HG03097 (cell line): ENCODE data around the gene UBTD2.
"Not testable (repeated sequence)": the region's sequence is repeated elsewhere in the genome, so short reads cannot be mapped to it uniquely, and the experiment has no call there.

Source experiments
- ATAC-seq: cut with Tn5 transposase; IDR thresholded peaks from one replicate; pipeline ENCODE4 v1.9.1; 2021; ENCODE audit not compliant: unreplicated experiment, low FRiP score

The UBTD2 gene

DNA sequence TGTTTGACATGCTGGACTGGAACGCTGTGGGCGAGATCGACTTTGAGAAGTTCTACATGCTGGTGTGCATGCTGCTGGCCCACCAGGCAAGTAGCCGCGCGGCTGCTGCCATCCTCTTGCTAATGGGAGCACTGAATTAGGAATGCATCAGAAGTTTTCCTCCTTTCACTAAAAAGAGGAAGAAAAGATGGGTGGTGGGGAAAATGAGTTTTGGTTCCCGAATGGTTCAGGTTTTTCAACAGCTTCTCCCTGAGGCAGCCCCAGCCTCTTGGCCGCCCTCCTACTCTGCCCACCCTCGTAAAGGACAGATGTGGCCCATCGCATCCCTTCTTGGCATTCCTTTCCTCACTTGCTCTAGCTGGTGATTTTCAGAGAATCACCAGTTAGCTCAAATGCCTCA lies 84.1 kb downstream of the UBTD2 start:
- no peak for ATAC-seq

DNA sequence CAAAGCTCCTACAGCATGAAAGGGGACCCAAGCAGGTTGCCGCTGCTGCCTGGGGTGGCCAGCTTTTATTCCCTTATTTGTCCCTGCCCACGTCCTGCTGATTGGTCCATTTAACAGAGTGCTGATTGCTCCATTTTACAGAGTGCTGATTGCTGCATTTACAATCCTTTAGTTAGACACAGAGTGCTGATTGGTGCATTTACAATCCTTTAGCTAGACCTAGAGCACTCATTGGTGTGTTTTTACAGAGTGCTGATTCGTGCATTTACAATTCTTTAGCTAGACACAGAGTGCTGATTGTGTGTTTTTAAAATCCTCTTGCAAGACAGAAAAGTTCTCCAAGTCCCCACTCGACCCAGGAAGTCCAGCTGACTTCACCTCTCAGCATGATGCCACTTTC lies 85.8 kb downstream of the UBTD2 start:
- ATAC-seq, result not testable (repeated sequence)

DNA sequence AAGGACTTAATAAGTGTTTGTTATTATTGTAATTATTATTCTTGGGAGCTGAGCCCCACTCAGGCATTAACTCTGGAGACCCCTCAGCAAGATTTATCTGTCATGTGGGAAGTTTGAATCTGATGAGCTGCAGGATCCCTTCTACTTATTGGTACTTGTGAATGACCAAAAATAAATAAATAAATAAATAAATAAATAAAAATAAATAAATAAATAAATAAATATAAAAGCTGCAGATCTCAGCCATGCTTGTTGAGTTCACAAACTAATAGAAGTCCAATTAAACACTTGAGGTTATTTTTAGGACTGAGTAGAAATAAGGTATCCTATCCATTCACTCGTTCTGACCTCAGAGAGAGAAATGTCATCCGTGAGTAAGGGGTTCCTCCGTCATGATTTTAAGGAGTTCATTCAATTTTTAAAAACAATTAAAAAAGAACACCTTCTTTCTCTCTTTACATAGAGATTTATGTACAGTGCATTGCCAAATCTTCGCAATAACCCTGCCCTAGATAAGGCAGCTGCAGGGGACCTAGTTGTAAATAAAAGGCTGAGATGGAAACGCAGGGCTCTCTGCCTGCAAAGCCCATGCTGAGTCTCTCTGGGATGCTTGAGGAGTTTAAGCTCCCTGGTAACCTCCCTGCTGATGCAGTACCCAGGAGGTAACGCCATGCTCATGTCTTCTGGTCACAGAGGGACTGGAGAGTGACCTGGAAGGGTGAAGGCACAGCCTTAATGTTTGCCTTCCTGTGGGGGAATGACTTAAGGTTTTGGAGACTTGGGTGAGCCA lies 88.4 kb downstream of the UBTD2 start:
- ATAC-seq, result no peak

DNA sequence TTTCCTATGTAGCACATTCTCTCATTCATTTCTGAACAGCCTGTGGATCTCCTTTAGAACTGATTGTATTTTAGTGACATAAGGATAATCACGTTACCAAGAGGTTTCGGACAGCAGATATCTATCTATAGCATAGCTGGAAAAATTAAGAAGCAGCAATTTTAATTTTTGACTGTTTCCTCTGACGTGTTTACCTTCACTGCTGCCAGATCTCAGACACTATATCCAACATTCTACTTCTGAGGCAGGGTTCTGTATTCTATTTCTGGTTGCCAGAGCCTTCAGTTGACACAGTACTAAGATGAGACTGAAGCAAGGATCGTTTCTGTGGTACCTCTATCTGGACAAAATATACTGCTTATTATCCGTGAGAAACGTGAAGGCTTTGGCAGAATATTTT lies 89.7 kb downstream of the UBTD2 start, which contains the start of gene EFCAB9:
TSS of gene EFCAB9 (plus strand) at position 301 of the 400 bp plus-strand sequence. CDS start at position 302, 1 bp downstream.
- ATAC-seq, result no peak

DNA sequence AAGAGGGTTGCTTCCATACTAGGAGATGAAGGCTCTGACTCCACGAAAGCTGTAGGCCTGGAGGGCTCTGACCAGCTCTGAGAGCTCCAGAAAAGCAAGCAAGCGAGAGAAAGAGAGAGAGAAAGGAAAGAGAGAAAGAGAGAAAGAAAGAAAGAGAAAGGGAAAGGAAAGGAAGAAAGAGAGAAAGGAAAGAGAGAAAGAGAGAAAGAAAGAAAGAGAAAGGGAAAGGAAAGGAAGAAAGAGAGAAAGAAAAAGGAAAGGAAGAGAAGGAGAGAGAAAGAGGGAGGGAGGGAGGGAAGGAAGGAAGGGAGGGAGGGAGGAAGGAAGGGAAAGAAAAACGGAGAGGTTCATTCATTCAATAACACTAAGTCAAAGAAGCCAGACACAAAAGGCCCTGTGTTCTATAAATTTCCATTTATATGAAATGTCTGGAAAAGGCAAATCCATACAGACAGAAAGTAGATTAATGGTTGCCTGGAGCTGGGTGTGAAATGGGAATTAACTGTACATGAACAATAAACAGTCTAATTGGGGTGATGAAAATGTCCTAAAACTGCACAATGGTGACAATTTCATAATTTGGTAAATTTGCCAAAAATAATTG lies 93.8 kb downstream of the UBTD2 start:
- ATAC-seq, result no peak

DNA sequence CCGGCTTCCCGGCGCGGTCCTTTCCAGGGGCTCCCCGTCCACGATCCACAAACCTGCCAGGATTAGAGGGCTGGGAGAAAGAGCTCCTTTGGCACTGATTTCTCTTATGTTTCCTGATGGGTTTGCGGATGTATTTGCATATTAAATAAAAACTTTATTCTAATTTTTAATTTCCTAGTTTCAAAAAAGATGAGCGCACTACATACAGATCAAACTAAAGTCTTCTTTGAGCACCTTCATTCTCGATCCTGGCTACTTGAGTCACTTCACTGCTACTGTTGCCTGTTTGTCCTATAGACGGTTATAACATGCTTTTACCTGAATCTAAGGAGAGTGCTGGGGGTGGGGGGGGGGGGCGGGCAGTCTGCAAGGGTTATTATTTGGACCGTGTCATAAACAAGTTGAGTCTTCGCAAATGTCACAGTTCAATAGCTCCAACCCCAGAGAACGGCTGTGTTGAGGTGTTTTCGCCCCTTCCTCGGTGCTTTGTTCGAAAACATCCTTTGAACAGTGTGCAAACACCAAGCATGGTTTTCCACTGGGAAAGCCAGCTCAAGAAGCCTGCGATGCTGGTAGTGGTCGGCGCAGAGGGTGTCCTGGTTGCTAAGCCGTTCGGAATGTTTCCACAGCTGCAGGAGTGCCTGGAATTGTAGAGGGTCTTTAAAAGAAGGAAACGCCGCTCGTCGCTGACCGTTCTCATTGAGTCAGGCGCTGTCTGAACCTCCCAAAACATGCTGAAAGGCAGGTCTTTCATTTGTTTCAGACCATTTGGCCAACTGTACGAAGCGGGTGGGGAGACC lies 94.5 kb downstream of the UBTD2 start:
- no peak for ATAC-seq

DNA sequence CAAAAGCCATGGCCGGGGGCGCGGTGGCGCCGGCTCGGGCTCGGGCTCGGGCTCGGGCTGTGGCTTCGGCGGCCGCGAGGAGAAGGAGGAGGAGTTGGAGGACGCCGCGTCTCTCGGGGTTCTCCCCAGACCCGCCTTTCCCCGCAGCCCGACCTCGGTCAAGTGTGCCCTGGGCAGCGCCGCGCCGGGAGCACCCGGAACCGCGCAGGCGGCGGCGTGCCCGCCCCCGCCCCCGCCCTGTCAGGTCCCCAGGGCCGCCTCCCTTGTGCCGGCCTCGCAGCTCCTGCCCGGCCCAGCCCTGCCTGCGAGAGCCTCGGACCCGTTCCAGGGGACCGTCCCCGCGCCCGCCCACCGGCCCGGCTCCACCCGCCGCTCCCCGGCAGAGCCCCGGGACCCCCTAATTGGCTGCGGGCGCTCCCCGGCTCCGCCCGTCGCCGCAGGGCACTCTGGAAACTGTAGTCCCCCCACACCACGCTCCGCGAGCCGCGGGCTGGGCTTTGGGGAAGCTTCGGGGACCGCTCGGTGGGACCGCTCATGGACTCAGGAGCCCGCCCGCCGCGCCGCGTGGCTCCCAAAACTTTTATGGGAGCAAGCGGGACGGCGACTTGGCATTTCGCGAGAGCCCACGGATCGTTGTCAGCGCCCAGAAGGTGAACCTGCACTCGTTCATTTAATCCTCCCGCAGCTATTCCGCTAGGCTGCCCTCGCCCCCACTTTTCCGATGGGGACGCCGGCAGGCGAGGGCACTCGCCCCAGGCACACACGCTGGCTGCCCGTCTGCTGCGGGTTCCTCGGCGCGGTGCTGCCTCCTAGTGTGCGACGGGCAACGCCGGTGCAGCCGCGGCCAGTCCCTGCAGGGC lies 95.3 kb downstream of the UBTD2 start, which contains the start of gene STK10:
TSS of gene STK10 (minus strand) at position 192 of the 860 bp plus-strand sequence. CDS start at position 10, 182 bp downstream.
- ATAC-seq, result peak; percentile 71

DNA sequence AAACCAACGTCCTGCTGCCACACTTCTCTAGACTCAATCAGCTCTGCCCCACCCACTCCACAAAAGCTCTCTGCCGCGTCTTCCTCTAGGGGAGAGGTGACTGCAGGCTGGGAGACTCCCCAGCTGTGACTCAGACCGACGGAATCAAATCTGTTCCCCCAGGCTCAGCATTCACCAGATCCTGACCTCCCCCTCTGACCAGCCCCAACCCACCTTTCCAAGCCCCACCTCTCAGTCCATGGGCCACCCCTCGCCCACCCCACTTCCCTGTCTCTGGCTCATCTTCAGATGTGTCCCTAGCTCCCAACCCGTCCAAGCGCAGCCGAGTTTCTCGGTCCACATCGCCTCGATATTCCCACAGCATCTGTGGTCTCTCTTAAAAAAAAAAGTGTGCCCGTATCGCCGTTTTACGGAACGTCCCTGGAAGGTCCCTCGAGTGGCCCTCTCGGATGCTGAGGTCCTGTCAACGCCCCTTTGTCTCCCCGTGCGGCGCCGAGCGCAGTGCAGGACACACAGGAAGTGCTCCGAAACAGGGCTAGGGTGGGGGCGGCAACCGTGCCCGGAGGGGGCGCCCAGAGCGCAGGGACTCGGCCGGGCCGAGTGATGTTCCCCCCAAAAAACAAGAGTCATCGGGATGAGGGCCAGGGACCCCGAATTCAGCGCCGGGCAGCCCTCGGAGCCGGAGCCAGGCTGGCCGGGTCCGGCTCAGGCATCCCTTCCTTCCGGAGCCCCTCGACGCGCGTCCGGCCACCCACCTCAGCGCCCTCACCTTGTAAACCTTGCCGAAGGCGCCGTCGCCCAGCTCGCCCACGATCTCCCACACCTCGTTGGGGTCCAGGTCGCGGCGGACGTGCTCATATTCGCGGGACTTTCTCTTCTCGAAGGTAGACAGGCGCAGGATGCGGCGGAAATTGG lies 96.2 kb downstream of the UBTD2 start:
- peak; percentile 3 for ATAC-seq

DNA sequence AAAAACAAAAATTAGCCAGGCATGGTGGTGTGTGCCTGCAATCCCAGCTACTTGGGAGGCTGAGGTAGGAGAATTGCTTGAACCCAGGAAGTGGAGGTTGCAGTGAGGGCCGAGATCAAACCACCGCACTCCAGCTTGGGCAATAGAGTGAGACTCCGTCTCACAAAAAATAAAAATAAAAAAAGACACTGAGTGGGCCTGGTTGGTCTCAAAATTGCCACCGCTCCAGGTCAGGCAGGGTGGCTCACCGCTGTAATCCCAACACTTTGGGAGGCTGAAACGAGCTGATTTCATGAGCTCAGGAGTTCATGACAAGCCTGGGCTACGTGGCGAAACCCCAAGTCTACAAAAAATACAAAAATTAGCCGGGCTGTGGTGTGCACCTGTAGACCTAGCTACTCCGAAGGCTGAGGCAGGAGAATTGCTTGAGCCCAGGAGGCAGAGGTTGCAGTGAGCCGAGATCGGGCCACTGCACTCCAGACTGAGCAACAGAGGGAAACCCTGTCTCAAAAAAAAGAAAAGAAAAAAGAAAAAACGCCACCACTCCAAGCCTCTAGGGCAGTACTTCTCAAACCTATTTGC lies 97.4 kb downstream of the UBTD2 start:
- no peak for ATAC-seq

DNA sequence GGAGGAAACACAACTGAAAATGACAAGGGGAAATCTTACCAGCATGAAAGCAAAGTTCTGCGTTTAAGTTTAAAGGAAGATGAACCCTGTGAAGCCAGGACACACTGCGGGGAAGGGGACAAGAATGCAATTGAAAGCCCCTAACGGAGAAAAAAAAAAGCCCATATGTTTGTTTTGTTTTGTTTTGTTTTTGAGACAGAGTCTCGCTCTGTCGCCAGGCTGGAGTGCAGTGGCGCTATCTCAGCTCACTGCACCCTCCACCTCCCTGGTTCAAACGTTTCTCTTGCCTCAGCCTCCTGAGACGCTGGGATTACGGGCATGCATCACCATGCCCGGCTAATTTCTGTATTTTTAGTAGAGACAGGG lies 98.5 kb downstream of the UBTD2 start:
- no peak for ATAC-seq

DNA sequence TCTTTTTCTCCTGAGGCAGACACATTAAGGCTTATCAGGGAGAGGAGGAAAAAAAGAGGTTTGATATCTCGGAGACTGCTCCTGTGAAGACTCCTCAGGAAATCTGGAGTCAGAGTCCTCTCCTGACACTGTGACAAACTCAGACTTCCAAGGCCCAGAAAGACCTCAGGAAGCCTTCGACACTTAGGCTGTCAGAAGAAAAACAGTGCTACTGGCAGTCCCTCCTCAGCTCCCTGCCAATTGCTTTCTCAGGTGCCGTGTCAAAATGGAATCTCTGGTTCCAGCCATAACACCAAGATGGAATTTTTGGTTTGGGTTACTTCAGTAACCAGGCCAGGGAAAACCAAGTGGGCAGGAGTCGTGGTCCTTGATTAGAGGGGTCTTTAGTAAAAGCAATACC lies 99.7 kb downstream of the UBTD2 start:
- no peak for ATAC-seq

DNA sequence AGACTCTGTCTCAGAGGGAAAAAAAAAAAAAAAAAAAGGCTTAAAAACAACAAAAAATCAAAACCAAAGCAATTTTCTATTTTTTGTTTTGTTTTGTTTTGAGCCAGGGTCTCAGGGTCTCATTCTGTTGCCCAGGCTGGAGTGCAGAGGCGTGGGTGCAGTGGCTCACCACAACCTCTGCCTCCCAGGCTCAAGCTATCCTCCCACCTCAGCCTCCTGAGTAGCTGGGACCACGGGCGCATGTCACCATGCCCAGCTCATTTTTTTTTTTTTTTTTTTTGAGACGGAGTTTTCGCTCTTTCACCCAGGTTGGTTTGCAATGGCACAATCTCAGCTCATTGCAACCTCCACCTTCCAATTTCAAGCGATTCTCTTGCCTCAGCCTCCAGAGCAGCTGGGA lies 101.3 kb downstream of the UBTD2 start:
- no peak for ATAC-seq

DNA sequence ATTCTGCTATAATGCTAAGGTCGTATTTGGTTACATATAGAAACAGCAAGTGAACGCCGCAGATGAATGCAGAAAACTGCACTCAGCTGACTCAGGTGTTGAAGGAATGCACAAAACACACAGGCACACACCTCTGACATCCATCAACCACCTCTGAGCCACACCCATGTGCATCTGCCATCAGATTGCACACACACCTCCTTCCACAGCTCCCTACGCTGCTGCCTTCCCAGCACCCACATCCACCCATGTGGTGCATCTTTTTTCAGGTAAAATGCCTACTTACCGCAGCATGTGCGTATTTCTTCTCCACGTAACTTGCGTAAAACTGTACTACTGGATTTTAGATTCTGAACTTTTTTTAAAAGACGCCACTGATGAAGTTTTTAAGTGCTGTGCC lies 102.6 kb downstream of the UBTD2 start:
- ATAC-seq, result no peak

DNA sequence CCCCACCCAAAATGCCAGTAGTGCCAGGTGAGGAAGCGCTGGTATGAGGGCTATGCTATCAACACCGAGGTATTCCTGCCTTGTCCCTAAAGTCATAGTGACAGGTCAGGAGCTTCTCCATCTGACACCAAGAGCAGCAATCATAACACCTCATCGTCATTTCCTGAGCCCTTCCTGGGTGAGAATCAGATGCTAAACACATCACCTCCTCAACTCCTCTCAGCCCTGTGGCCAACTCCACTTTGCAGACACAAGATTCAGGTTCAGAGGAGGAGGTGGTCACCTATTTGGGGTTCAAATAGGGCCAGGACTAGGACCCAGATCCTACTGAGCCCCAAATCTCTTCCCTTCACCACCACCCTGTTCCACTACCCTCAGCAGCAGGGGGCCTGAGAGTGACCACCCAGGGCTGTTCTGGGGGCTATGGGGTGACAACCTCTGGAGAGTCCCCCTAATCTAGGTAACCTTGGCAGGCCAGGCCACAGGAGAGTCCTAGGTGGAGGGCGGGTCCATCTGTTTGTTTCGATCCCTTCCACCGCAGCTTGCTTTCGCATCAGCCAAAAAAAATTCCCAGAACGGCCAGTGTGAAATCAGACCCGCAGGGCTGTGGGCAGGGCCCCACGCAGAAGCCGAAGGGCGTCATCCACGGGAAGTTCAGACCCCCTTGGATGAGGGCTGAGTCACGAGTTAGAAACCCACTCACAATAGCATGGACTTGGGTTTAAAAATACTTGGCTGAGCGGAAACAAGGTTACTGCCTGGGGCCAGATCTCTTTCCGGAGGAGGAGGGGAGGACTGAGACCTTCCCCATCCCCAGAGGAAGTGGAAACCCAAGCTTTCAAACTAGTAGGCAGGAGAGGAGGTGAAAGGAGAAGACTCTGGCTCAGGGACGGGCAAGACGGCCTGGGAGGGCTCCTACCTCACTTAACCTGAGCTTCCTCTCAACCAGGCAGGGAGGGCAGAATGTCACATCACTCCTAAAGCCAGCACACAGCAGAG lies 104.3 kb downstream of the UBTD2 start:
- ATAC-seq, result peak; percentile 33

DNA sequence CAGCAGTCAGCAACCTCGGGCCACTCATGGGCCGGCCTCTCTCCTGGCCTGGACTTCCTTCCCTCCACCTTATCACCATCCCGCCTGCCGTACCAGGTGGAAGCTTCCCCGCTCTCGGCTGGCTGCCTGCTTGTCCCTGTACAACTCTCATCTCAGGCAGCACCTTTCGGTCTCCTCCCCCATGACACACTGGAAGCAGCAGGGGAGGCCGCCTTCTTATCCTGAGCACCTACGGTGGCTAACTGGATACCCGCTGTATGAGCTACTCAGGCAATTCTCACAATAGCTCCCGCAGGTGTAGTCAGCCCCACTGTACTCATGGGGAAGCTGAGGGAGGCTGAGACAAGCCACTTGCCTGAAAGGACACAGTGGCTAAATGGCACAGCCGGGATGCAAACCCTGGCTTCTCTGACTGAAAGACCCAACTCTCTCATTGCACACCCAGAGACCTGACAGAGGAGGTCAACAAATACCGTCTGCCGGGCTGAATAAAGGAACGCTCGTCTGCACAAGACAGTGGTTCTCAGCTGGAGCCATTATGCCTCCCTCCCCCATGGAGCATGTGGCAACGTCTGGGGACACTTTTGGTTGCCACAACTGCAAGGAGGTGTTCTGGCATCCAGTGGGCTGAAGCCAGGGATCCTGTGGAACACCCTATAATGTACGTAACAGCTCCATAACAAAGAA lies 105.1 kb downstream of the UBTD2 start:
- ATAC-seq, result peak; percentile 2

DNA sequence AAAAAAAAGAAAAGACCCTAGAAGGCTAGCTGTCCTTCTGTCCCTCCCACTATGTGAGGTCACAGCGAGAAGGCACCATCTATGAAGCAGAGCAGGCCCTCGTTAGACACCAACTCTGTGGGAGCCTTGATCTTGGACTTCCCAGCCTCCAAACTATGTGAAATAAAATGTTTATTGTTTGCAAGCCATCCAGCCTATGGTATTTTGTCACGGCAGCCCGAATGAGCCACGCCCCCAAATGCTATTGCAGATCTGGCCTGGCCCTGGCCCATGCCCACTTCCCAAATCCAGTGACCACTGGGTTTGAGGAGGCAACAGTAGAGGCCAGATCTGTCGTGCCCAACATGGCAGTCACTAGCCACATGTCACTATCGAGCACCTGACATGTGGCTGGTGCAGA lies 106.4 kb downstream of the UBTD2 start:
- ATAC-seq, result no peak

DNA sequence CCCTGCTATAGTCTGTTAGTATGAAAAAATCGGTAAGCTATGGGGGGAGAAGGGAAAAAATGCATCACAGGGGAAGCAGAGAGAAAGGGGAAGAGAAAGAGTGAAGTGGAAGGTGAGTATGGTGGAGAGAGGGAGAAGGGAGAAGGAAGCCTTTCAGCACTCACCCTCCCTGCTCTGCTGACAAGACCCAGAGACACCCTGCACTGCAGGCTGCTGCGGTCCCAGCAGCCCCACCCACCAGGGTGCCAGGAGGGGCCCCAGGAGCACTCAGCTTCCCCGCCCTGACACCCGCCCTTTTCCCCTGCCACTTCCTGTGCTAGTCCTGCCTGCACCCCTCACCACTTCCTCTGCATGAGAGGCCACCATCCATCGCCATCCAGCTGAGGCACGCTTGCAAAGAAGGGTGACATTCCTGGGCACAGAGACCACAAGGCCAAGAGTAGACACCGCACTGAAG lies 108.3 kb downstream of the UBTD2 start:
- peak; percentile 38 for ATAC-seq
